NB4 (cell line): Measurements from ENCODE around the gene CABP4.

Experiments used
- DNase-seq: peaks from one replicate; pipeline ENCODE4 v3.0.0; 2010; ENCODE audit warnings: low read depth
- H3K4me3 ChIP-seq: one replicate; pipeline ENCODE4 v1.5.1; 2011; ENCODE audit warnings: mild to moderate bottlenecking, low read depth, low read length, moderate library complexity
- MYC ChIP-seq: IDR thresholded peaks from 2 replicates; pipeline ENCODE4 v1.6.1; 2011; ENCODE audit warnings: low read depth, low read length
- POLR2A ChIP-seq: IDR thresholded peaks from 2 replicates; pipeline ENCODE4 v1.6.1; 2011; ENCODE audit warnings: mild to moderate bottlenecking; ENCODE audit not compliant: insufficient read length; ENCODE audit errors: extremely low read depth
- TF ChIP-seq, protein P1 (sequence below): IDR thresholded peaks from 2 replicates; pipeline ENCODE4 v1.6.1; 2011; ENCODE audit warnings: low read depth, low read length
- TF ChIP-seq, protein P2 (sequence below): IDR thresholded peaks from one replicate; pipeline ENCODE4 v1.5.1; 2012; ENCODE audit warnings: low read depth, low read length

CABP4 gene

DNA sequence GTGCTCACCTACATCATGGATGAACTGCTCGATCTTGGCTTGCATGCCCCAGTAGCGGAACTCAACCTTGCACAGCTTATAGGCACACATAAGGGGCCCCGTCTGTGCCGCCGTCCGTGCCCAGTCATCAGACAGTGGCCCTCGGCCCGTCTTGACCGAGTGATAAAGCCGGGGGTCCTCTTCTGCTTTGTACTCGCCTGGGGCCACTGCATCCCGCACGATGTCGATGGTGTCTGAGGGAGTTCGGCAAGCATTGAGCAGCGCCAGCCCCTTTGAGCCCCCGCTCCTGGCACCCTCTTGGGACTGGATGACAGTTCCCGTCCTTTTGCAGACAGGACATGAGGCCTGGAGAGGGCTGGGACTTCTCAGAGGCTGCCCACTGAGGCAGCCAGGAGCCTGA lies 46.7 kb downstream of the CABP4 start:
- TF ChIP-seq, protein P1, sequence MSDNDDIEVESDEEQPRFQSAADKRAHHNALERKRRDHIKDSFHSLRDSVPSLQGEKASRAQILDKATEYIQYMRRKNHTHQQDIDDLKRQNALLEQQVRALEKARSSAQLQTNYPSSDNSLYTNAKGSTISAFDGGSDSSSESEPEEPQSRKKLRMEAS = no peak

DNA sequence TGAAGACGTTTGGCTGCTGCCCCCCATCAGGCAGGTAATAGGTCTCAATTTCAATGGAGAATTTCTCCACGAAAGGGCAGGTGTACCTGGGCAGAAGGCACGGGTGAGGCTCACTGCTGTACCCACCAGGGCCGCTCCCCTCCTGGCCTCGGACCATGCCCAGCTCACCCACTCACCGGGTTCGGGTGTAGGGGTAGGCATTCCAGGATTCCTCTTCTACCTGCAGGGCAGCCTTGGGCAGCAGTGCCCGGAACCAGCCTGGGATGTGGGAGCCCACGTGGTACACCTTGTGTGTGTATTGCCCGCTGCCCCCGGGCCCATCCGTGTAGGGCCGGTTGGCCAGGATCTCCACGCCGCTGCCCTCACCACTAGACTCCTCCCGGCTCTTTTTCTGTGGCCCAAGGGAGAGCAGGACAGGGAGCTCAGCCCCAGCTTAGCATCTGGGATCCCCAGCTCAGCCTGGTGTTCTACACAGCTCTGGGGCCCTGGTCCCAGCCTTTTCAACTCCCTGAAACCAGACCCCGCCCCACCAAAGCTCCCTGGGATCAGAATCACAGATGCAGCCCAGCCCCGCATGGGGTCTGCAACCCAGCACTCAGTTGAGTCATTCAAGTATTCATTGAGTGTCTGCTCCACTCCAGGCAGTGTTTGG lies 47.3 kb downstream of the CABP4 start:
- no peak overlapping the region for H3K4me3 ChIP-seq
- TF ChIP-seq MYC (no peak), POLR2A (no peak)
- TF ChIP-seq, protein P2, sequence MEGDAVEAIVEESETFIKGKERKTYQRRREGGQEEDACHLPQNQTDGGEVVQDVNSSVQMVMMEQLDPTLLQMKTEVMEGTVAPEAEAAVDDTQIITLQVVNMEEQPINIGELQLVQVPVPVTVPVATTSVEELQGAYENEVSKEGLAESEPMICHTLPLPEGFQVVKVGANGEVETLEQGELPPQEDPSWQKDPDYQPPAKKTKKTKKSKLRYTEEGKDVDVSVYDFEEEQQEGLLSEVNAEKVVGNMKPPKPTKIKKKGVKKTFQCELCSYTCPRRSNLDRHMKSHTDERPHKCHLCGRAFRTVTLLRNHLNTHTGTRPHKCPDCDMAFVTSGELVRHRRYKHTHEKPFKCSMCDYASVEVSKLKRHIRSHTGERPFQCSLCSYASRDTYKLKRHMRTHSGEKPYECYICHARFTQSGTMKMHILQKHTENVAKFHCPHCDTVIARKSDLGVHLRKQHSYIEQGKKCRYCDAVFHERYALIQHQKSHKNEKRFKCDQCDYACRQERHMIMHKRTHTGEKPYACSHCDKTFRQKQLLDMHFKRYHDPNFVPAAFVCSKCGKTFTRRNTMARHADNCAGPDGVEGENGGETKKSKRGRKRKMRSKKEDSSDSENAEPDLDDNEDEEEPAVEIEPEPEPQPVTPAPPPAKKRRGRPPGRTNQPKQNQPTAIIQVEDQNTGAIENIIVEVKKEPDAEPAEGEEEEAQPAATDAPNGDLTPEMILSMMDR = no peak
- TF ChIP-seq, protein P1 = no peak
- no peak for DNase-seq

More for the DNA sequence above, 46.7 kb downstream of the CABP4 start:
- no peak overlapping the region for H3K4me3 ChIP-seq
- DNase-seq = no peak

DNA sequence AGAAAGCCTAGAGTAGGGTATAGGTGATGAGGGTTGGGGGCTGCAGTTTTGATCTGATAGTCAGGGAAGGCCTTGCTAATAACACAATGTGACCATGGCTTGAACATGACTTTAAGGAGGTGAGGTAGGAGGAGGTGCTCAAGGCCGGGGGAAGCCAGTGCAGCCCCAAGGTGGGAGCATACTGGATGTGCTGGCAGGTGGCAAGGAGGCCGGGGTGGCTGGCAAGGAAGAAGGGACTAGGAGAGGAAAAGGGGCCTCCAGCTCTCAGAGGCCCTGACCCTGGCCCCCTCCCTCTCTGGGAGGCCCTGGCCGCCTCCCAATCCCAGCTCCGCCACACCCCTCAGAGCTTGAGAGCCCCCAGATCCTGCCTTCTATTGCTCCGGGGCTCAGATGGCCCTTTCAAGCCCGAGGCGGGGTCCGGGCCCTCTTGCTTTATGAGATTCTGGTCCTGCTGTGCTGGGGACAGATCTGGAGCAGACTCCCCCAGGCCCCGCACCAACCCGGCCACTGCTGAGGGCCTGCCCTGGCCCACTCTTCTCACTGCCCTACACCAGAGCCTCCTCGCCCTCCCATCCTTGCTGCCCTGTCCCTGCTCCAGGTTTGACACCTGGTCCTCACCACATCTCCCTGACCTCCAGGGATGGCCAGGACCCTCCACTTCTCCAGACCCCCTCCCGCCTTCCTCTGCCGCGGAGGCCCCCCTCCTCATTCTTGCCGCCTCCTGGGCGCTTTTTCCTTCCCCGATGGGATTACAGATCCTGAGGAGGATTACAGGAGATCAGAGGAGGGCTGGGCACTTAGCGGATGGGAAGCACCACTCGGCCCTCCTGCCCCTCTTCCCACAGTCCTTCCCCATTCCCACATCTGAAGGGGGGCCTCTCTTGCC lies 48.2 kb downstream of the CABP4 start:
- DNase-seq = peak; percentile 8
- TF ChIP-seq MYC = no peak
- TF ChIP-seq, protein P2 = no peak
- TF ChIP-seq, protein P1 = no peak
- TF ChIP-seq POLR2A = no peak

DNA sequence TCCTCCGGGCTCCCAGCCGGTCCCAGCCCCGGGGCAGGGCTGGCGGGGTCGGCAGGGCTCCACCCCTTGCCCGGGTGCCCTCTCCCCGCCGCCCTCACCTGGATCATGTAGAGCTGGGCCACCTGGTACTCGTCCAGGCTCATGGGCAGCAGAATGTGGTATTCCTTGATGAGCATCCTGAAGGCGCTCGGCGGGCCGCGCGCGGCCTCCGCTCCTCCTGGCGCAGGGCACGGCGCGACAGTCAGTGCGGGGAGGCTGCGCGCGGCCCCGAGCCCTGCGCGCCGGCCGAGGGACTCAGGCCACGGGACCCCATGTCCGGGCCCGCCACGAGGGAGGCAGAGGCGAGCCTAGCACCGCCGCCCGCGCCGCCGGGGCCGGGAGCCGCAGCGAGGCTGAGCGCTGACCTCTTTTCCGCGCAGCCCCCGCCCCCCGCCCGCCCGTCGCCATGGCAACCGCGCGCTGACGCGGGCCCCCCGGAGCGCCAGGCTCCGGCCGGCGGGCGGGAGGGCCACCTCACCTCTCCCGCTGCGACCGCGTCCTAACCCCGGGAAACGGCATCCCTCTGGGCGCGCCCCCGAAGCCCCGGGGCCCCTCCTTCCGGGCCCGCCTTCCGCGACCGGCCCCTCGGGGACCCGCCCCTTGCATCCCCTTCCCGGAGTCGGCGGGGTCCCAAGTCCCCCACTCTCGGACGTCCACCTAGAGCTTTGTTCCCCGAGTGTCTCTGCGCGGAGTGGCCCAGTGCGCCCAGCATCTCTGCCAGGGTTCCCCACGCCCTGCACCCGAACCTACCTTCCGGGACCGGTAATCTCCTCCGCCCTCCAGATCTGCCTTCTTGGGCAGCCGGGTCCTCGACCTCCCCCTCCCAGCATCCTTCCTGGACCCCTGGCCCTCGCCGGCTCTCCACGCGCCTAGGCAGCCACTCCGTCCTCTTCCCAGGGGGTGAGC lies 49.1 kb downstream of the CABP4 start:
- H3K4me3 ChIP-seq = peak overlapping the region; percentile 81
- peak; percentile 70 for DNase-seq
- TF ChIP-seq, protein P2 = no peak
- TF ChIP-seq, protein P1 = no peak
- no peak for TF ChIP-seq POLR2A

More for the DNA sequence above, 48.2 kb downstream of the CABP4 start:
- peak overlapping the region; percentile 21 for H3K4me3 ChIP-seq

DNA sequence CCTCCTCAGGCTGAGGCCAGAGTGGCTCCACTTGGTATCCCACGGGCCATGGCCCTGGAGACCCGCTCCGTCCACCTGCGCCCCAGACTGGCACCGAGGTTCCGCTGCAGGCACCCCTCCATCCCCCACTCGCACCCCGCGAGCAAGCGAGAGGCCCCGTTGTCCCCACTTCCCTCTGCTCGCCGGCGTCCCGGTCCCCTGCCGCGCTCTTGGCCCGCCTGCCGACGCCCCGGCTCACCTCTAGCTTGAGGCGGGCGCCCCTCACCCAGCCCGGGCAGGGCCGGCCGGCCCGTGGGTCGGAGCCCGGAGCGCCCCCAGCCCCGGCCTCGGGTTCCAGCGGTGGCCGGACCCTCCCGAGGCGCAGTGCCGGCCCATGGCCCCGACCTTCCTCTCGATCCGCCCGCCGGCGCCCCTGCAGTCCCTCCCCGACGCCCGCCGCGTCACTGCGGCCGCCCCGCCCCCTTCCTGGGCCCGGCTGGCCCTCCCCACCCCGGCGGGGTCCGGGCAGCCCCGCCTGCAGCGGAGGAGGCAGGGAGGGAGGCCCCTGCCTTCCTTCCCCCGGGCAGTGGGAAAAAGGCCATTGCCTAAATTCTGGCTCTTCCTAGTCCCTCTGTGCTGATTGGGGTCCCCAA lies 49.9 kb downstream of the CABP4 start, which contains the start of gene PITPNM1:
PITPNM1 (minus strand) TSS at position 414 of the 632 bp plus-strand sequence. CDS start 1,183 bp downstream, outside the sequence.
- peak; percentile 88 for DNase-seq
- TF ChIP-seq, protein P2 = no peak
- TF ChIP-seq POLR2A = peak; percentile 48
- peak within 1 kb of the TSS; percentile 81 for H3K4me3 ChIP-seq
